SU-DHL-6 (cell line): Measurements from ENCODE around the gene RPLP2.

Experiments used
- EZH2phosphoT487 ChIP-seq: fragments of 200-600 bp; sonication (generic), shearing (Covaris generic); conservative IDR thresholded peaks from 2 replicates; pipeline ENCODE4 v1.6.1; 2018; ENCODE audit warnings: mild to moderate bottlenecking, antibody characterized with exemption, low read length, moderate library complexity, mixed read lengths
- TF ChIP-seq, protein P1 (sequence below): fragments of 200-600 bp; sonication (generic); IDR thresholded peaks from one replicate; pipeline ENCODE4 v1.5.1; 2017; ENCODE audit warnings: antibody characterized with exemption, mild to moderate bottlenecking, low read length, moderate library complexity; ENCODE audit not compliant: insufficient read depth, poor library complexity, severe bottlenecking

DNA sequence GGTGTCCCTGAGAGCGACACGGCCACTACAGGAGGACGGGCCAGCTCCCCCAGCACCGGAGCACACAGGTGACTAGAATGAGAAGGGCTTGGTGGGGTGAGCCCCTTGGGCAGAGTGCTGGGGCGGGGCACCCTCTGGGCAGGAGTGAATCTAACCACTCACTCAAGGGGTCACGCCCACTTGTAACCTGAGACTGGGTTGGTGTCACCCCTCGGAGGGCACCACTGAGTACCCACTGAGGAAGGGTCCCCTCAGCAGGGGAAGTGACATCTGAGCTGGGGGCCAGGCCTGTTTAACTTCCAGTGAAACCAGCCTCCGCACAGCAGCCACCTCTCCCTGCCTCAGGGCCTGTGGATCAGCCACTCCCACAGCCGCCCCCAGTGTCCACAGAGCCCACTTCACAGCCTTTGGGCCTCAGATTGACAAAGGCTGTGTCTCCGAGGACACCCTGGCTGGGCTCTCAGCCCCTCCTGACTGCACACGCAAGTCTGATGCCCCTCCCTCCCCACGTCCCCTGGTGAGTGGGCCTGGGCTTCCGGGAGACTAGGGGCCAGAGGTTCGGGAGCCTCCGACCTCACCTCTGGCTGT lies 38.1 kb upstream of the RPLP2 start:
- TF ChIP-seq, protein P1, sequence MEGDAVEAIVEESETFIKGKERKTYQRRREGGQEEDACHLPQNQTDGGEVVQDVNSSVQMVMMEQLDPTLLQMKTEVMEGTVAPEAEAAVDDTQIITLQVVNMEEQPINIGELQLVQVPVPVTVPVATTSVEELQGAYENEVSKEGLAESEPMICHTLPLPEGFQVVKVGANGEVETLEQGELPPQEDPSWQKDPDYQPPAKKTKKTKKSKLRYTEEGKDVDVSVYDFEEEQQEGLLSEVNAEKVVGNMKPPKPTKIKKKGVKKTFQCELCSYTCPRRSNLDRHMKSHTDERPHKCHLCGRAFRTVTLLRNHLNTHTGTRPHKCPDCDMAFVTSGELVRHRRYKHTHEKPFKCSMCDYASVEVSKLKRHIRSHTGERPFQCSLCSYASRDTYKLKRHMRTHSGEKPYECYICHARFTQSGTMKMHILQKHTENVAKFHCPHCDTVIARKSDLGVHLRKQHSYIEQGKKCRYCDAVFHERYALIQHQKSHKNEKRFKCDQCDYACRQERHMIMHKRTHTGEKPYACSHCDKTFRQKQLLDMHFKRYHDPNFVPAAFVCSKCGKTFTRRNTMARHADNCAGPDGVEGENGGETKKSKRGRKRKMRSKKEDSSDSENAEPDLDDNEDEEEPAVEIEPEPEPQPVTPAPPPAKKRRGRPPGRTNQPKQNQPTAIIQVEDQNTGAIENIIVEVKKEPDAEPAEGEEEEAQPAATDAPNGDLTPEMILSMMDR, result no peak
- TF ChIP-seq EZH2phosphoT487, result no peak
